WTC11 (cell line): ENCODE results near the gene RASL11A. TPM values are rescaled to one million over a fixed set of nuclear protein-coding genes. Genes with fewer than 3 reads are reported as not detected.

ENCODE experiments used
- ATAC-seq: fragments of 200-7000 bp; cut with Tn5 transposase; 2 replicates; pipeline ENCODE4 v1.10.0; 2021; ENCODE audit warnings: mild to moderate bottlenecking, moderate library complexity
- CTCF ChIA-PET: fragments of 300-600 bp; sonication (Branson Sonifier 250); formaldehyde crosslinking; loops from one replicate; lab custom pipeline; 2021; ENCODE audit warnings: antibody characterized with exemption; lab: Charles Lee
- POLR2A ChIA-PET: fragments of 350-600 bp; sonication (Branson Sonifier 250); formaldehyde crosslinking; loops from one replicate; lab custom pipeline; 2021; ENCODE audit warnings: antibody characterized with exemption; lab: Charles Lee
- DNase-seq: peaks from one replicate; pipeline ENCODE4 v3.0.0; 2021; ENCODE audit warnings: low spot score
- H3K27ac Mint-ChIP-seq: 2 replicates; pipeline ENCODE4 v1.8.0; 2021; ENCODE audit warnings: mixed read lengths
- H3K27me3 Mint-ChIP-seq: 2 replicates; pipeline ENCODE4 v1.8.0; 2021; ENCODE audit warnings: low read depth, mild to moderate bottlenecking, moderate library complexity, mixed read lengths
- H3K36me3 Mint-ChIP-seq: 2 replicates; pipeline ENCODE4 v1.8.0; 2021; ENCODE audit warnings: mixed read lengths
- H3K4me1 Mint-ChIP-seq: 2 replicates; pipeline ENCODE4 v1.8.0; 2022; ENCODE audit warnings: mixed read lengths
- H3K4me3 Mint-ChIP-seq: 2 replicates; pipeline ENCODE4 v1.8.0; 2021; ENCODE audit warnings: mild to moderate bottlenecking, moderate library complexity, mixed read lengths
- H3K9me3 Mint-ChIP-seq: 2 replicates; pipeline ENCODE4 v1.8.0; 2021; ENCODE audit warnings: mixed read lengths
- CREB1 ChIP-seq: sonication (generic); formaldehyde crosslinking; IDR thresholded peaks from 2 replicates; pipeline ENCODE4 v1.8.0; 2023; ENCODE audit warnings: mild to moderate bottlenecking, missing genetic modification reagents
- CREM ChIP-seq: sonication (generic); formaldehyde crosslinking; IDR thresholded peaks from 2 replicates; pipeline ENCODE4 v1.8.1; 2022; ENCODE audit warnings: mild to moderate bottlenecking, missing genetic modification reagents, moderate library complexity
- ESRRA ChIP-seq: sonication (generic); formaldehyde crosslinking; IDR thresholded peaks from 2 replicates; pipeline ENCODE4 v1.8.1; 2022; ENCODE audit warnings: mild to moderate bottlenecking, missing genetic modification reagents, borderline replicate concordance
- GTF2I ChIP-seq: fragments of 250-450 bp; sonication (Bioruptor Pico); conservative IDR thresholded peaks from 2 replicates; pipeline ENCODE4 v1.4.0; 2021; ENCODE audit warnings: mild to moderate bottlenecking
- MXD4 ChIP-seq: fragments of 250-450 bp; sonication (Bioruptor Pico); IDR thresholded peaks from 2 replicates; pipeline ENCODE4 v1.8.0; 2021; ENCODE audit warnings: mild to moderate bottlenecking, moderate library complexity, borderline replicate concordance
- NFATC4 ChIP-seq: fragments of 250-450 bp; sonication (Bioruptor Pico); IDR thresholded peaks from 2 replicates; pipeline ENCODE4 v1.9.0; 2021; ENCODE audit warnings: mild to moderate bottlenecking
- RORB ChIP-seq: fragments of 250-450 bp; sonication (Bioruptor Pico); IDR thresholded peaks from 2 replicates; pipeline ENCODE4 v1.9.0; 2021; ENCODE audit warnings: mild to moderate bottlenecking
- SMAD4 ChIP-seq: sonication (generic); formaldehyde crosslinking; IDR thresholded peaks from 2 replicates; pipeline ENCODE4 v1.8.0; 2022; ENCODE audit warnings: mild to moderate bottlenecking, missing genetic modification reagents
- TEAD1 ChIP-seq: sonication (generic); formaldehyde crosslinking; IDR thresholded peaks from 2 replicates; pipeline ENCODE4 v1.8.0; 2022; ENCODE audit warnings: mild to moderate bottlenecking, missing genetic modification reagents
- TP53 ChIP-seq: sonication (generic); formaldehyde crosslinking; IDR thresholded peaks from 2 replicates; pipeline ENCODE4 v1.8.1; 2023; ENCODE audit warnings: mild to moderate bottlenecking, missing genetic modification reagents
- ZNF121 ChIP-seq: sonication (generic); formaldehyde crosslinking; IDR thresholded peaks from 2 replicates; pipeline ENCODE4 v1.8.0; 2023; ENCODE audit warnings: missing genetic modification reagents
- ZNF138 ChIP-seq: sonication (generic); formaldehyde crosslinking; conservative IDR thresholded peaks from 2 replicates; pipeline ENCODE4 v1.8.1; 2022; ENCODE audit warnings: mild to moderate bottlenecking, moderate library complexity, missing genetic modification reagents
- ZNF219 ChIP-seq: sonication (generic); formaldehyde crosslinking; IDR thresholded peaks from 2 replicates; pipeline ENCODE4 v1.8.0; 2023; ENCODE audit warnings: missing genetic modification reagents, mild to moderate bottlenecking, borderline replicate concordance
- ZNF263 ChIP-seq: sonication (generic); formaldehyde crosslinking; IDR thresholded peaks from 2 replicates; pipeline ENCODE4 v1.8.1; 2022; ENCODE audit warnings: low read depth, mild to moderate bottlenecking, moderate library complexity, missing genetic modification reagents
- ZNF396 ChIP-seq: fragments of 250-450 bp; sonication (Bioruptor Pico); IDR thresholded peaks from 2 replicates; pipeline ENCODE4 v1.8.0; 2021; ENCODE audit warnings: mild to moderate bottlenecking, moderate library complexity, borderline replicate concordance
- ZNF671 ChIP-seq: fragments of 250-450 bp; sonication (Bioruptor Pico); IDR thresholded peaks from 2 replicates; pipeline ENCODE4 v1.8.0; 2021; ENCODE audit warnings: mild to moderate bottlenecking
- total RNA-seq: library from RNA; stranded (reverse); gene quantifications from 3 replicates; pipeline ENCODE4 v1.2.3, GENCODE V29; 2021
- TF ChIP-seq, protein P1 (sequence below): sonication (generic); formaldehyde crosslinking; IDR thresholded peaks from 2 replicates; pipeline ENCODE4 v1.8.0; 2023; ENCODE audit warnings: missing genetic modification reagents
- TF ChIP-seq, protein P2 (sequence below): sonication (generic); formaldehyde crosslinking; IDR thresholded peaks from 2 replicates; pipeline ENCODE4 v1.8.0; 2022; ENCODE audit warnings: mild to moderate bottlenecking, missing genetic modification reagents
- TF ChIP-seq, protein P3 (sequence below): fragments of 250-450 bp; sonication (Bioruptor Pico); IDR thresholded peaks from 2 replicates; pipeline ENCODE4 v1.8.0; 2021; ENCODE audit warnings: mild to moderate bottlenecking
- TF ChIP-seq, protein P4 (sequence below): fragments of 250-450 bp; sonication (Bioruptor Pico); IDR thresholded peaks from 2 replicates; pipeline ENCODE4 v2.1.2; 2022; ENCODE audit warnings: mild to moderate bottlenecking, moderate library complexity
- TF ChIP-seq, protein P5 (sequence below): fragments of 250-450 bp; sonication (Bioruptor Pico); IDR thresholded peaks from 2 replicates; pipeline ENCODE4 v1.9.0; 2021; ENCODE audit warnings: moderate library complexity, mild to moderate bottlenecking, inconsistent platforms, borderline replicate concordance
- TF ChIP-seq, protein P6 (sequence below): sonication (generic); formaldehyde crosslinking; conservative IDR thresholded peaks from 2 replicates; pipeline ENCODE4 v1.8.1; 2023; ENCODE audit warnings: mild to moderate bottlenecking, low read depth, missing genetic modification reagents, moderate library complexity
- TF ChIP-seq, protein P7 (sequence below): sonication (generic); formaldehyde crosslinking; IDR thresholded peaks from 2 replicates; pipeline ENCODE4 v1.8.1; 2023; ENCODE audit warnings: mild to moderate bottlenecking, missing genetic modification reagents, moderate library complexity
- TF ChIP-seq, protein P8 (sequence below): fragments of 250-450 bp; sonication (Bioruptor Pico); IDR thresholded peaks from 2 replicates; pipeline ENCODE4 v1.9.0; 2021; ENCODE audit warnings: mild to moderate bottlenecking

RASL11A gene
- total RNA-seq, 1 experiment from 2014 or later = 3.5 TPM

DNA sequence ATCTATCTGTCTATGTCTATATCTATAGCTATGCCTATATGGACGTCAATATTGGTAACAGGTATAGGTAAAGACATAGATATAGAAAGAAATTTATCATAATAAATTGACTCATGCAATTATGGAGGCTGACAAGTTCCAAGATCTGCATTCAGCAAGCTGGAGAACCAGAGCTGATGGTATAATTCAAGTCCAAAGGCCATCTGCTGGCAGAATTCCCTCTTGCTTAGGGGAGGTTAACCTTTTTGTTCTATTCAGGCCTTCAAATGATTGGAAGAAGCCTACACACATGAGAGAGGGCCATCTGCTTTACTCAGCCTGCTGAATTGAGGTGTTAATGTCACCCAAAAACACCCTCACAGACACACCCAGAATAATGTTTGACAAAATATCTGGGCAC is 10.8 kb downstream of the RASL11A start:
- H3K9me3 Mint-ChIP-seq = no peaks in the 10 kb centered on the region
- H3K27ac Mint-ChIP-seq = no peak overlapping the region
- DNase-seq (no peak), ATAC-seq (no peak)
- no peak overlapping the region for H3K4me3 Mint-ChIP-seq
- TF ChIP-seq MXD4 (CRISPR knock-in tag) (no peak), CREB1 (CRISPR knock-in tag) (no peak), TEAD1 (CRISPR knock-in tag) (no peak), ZNF219 (CRISPR knock-in tag) (no peak), ZNF138 (CRISPR knock-in tag) (no peak), ESRRA (CRISPR knock-in tag) (no peak), ZNF263 (CRISPR knock-in tag) (no peak), CREM (CRISPR knock-in tag) (no peak), ZNF671 (no peak), TP53 (CRISPR knock-in tag) (no peak), NFATC4 (CRISPR knock-in tag) (no peak), ZNF396 (no peak)
- TF ChIP-seq, protein P1, sequence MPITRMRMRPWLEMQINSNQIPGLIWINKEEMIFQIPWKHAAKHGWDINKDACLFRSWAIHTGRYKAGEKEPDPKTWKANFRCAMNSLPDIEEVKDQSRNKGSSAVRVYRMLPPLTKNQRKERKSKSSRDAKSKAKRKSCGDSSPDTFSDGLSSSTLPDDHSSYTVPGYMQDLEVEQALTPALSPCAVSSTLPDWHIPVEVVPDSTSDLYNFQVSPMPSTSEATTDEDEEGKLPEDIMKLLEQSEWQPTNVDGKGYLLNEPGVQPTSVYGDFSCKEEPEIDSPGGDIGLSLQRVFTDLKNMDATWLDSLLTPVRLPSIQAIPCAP (CRISPR knock-in tag) = no peak
- TF ChIP-seq, protein P2, sequence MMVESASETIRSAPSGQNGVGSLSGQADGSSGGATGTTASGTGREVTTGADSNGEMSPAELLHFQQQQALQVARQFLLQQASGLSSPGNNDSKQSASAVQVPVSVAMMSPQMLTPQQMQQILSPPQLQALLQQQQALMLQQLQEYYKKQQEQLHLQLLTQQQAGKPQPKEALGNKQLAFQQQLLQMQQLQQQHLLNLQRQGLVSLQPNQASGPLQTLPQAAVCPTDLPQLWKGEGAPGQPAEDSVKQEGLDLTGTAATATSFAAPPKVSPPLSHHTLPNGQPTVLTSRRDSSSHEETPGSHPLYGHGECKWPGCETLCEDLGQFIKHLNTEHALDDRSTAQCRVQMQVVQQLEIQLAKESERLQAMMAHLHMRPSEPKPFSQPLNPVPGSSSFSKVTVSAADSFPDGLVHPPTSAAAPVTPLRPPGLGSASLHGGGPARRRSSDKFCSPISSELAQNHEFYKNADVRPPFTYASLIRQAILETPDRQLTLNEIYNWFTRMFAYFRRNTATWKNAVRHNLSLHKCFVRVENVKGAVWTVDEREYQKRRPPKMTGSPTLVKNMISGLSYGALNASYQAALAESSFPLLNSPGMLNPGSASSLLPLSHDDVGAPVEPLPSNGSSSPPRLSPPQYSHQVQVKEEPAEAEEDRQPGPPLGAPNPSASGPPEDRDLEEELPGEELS (CRISPR knock-in tag) = no peak
- ChIA-PET CTCF (interaction anchor here (1.0 to 1.4 kb wide), 2 partner anchors 297 to 320 kb away, joined by 3 read pairs; no protein-coding TSS in a partner anchor), POLR2A (no interaction called here)
- H3K27me3 Mint-ChIP-seq = no peaks in the 10 kb centered on the region
- no peaks in the 10 kb centered on the region for H3K36me3 Mint-ChIP-seq
- H3K4me1 Mint-ChIP-seq = peaks cover 15% of the 10 kb centered on the region

DNA sequence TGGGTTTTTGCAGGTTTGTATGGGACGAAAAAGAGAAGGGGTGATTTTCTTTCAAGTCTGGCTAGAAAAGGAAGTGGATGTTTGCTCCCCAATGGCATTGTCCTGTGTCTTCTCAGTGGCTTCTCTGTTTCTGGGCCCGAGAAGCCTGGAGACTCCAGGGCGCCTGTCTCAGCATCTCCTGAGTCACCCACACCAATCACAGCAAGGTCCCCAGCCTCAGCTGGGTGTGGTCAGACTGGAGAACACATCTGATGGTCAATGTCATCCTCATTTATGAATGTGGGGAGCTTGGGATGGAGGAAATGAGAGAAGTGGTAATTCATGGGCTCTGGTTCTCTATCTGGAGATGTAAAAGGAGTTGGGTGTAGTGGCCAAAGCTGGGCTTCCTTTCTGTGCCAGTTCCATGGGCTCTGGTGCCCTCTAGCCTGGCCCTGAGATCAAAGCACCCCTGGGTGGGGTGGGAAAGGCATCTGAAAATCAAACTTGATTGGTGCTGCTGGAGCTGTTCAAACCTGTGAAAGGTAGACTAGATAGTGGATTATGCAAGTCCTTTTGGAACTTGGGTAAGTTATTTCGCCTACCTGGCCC is 13.4 kb downstream of the RASL11A start:
- no peak overlapping the region for H3K27ac Mint-ChIP-seq
- H3K36me3 Mint-ChIP-seq = no peaks in the 10 kb centered on the region
- H3K27me3 Mint-ChIP-seq = no peaks in the 10 kb centered on the region
- H3K9me3 Mint-ChIP-seq = no peaks in the 10 kb centered on the region
- ATAC-seq (no peak), DNase-seq (no peak)
- no peak overlapping the region for H3K4me3 Mint-ChIP-seq
- ChIA-PET POLR2A (no interaction called here), CTCF (interaction anchor here (0.6 to 2.4 kb wide), 6 partner anchors 13 to 337 kb away, joined by 3 to 8 read pairs (median 5); partner anchors contain the start of gene RASL11A)
- H3K4me1 Mint-ChIP-seq = peaks cover 15% of the 10 kb centered on the region
- TF ChIP-seq, protein P3, sequence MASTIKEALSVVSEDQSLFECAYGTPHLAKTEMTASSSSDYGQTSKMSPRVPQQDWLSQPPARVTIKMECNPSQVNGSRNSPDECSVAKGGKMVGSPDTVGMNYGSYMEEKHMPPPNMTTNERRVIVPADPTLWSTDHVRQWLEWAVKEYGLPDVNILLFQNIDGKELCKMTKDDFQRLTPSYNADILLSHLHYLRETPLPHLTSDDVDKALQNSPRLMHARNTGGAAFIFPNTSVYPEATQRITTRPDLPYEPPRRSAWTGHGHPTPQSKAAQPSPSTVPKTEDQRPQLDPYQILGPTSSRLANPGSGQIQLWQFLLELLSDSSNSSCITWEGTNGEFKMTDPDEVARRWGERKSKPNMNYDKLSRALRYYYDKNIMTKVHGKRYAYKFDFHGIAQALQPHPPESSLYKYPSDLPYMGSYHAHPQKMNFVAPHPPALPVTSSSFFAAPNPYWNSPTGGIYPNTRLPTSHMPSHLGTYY = no peak
- TF ChIP-seq, protein P4, sequence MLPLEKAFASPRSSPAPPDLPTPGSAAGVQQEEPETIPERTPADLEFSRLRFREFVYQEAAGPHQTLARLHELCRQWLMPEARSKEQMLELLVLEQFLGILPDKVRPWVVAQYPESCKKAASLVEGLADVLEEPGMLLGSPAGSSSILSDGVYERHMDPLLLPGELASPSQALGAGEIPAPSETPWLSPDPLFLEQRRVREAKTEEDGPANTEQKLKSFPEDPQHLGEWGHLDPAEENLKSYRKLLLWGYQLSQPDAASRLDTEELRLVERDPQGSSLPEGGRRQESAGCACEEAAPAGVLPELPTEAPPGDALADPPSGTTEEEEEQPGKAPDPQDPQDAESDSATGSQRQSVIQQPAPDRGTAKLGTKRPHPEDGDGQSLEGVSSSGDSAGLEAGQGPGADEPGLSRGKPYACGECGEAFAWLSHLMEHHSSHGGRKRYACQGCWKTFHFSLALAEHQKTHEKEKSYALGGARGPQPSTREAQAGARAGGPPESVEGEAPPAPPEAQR (CRISPR knock-in tag) = no peak
- TF ChIP-seq, protein P5, sequence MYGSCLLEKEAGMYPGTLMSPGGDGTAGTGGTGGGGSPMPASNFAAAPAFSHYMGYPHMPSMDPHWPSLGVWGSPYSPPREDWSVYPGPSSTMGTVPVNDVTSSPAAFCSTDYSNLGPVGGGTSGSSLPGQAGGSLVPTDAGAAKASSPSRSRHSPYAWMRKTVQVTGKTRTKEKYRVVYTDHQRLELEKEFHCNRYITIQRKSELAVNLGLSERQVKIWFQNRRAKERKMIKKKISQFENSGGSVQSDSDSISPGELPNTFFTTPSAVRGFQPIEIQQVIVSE (CRISPR knock-in tag) = no peak
- TF ChIP-seq, protein P6, sequence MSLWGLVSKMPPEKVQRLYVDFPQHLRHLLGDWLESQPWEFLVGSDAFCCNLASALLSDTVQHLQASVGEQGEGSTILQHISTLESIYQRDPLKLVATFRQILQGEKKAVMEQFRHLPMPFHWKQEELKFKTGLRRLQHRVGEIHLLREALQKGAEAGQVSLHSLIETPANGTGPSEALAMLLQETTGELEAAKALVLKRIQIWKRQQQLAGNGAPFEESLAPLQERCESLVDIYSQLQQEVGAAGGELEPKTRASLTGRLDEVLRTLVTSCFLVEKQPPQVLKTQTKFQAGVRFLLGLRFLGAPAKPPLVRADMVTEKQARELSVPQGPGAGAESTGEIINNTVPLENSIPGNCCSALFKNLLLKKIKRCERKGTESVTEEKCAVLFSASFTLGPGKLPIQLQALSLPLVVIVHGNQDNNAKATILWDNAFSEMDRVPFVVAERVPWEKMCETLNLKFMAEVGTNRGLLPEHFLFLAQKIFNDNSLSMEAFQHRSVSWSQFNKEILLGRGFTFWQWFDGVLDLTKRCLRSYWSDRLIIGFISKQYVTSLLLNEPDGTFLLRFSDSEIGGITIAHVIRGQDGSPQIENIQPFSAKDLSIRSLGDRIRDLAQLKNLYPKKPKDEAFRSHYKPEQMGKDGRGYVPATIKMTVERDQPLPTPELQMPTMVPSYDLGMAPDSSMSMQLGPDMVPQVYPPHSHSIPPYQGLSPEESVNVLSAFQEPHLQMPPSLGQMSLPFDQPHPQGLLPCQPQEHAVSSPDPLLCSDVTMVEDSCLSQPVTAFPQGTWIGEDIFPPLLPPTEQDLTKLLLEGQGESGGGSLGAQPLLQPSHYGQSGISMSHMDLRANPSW (CRISPR knock-in tag) = no peak
- TF ChIP-seq, protein P7, sequence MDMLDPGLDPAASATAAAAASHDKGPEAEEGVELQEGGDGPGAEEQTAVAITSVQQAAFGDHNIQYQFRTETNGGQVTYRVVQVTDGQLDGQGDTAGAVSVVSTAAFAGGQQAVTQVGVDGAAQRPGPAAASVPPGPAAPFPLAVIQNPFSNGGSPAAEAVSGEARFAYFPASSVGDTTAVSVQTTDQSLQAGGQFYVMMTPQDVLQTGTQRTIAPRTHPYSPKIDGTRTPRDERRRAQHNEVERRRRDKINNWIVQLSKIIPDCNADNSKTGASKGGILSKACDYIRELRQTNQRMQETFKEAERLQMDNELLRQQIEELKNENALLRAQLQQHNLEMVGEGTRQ (CRISPR knock-in tag) = no peak
- TF ChIP-seq SMAD4 (CRISPR knock-in tag) (no peak), CREM (CRISPR knock-in tag) (no peak), RORB (no peak), ZNF121 (CRISPR knock-in tag) (no peak), GTF2I (no peak)
- TF ChIP-seq, protein P8, sequence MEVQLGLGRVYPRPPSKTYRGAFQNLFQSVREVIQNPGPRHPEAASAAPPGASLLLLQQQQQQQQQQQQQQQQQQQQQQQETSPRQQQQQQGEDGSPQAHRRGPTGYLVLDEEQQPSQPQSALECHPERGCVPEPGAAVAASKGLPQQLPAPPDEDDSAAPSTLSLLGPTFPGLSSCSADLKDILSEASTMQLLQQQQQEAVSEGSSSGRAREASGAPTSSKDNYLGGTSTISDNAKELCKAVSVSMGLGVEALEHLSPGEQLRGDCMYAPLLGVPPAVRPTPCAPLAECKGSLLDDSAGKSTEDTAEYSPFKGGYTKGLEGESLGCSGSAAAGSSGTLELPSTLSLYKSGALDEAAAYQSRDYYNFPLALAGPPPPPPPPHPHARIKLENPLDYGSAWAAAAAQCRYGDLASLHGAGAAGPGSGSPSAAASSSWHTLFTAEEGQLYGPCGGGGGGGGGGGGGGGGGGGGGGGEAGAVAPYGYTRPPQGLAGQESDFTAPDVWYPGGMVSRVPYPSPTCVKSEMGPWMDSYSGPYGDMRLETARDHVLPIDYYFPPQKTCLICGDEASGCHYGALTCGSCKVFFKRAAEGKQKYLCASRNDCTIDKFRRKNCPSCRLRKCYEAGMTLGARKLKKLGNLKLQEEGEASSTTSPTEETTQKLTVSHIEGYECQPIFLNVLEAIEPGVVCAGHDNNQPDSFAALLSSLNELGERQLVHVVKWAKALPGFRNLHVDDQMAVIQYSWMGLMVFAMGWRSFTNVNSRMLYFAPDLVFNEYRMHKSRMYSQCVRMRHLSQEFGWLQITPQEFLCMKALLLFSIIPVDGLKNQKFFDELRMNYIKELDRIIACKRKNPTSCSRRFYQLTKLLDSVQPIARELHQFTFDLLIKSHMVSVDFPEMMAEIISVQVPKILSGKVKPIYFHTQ (CRISPR knock-in tag) = no peak
